Activated naive CD4-positive, alpha-beta T cell treated with Interleukin-2 at 50 U/mL for 16 hours (primary cell): ENCODE data around the gene DLGAP1.
"Not testable (repeated sequence)": the region's sequence is repeated elsewhere in the genome, so short reads cannot be mapped to it uniquely, and the experiment has no call there.

Source experiments
- DNase-seq: peaks from one replicate; pipeline ENCODE4 v3.0.0-alpha.2; 2020

DLGAP1 gene

DNA sequence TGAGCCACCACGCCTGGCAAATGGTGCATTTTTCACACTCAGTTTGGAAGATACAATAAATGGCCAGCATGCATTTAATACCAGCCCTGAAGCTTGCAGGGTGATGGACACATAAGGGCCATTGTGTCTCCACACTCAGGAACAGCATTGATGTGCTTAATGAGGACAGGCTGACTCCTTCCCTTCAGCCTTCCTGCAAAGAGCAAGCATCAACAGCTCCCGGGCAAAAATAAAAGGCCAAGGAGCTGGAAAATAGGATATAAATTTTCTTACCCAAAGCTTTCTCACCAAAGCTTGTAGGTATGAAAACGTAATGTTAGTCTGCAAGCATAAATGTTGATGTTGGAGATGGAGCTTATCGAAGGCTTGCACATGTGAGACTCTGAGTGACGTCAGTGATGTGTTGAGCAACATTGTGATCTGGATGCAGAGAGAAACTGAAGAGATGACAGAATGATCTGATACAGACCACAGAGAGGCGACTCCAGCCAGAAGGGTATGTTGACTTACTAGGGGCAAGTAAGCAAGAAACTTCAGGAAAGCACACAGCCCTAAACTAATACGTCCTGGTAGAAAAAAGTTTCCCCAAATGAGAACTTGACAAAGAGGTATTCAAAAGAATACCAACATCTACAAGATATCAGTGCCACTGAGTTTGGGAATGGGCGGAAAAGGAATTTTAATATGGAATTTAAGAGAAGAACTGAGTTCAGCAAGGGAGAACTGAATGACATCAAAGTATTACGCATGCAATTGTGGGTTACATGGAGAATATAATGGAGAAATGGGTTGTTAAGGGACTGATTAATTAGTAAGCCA, 748.6 kb downstream of the DLGAP1 start:
- no peak for DNase-seq

DNA sequence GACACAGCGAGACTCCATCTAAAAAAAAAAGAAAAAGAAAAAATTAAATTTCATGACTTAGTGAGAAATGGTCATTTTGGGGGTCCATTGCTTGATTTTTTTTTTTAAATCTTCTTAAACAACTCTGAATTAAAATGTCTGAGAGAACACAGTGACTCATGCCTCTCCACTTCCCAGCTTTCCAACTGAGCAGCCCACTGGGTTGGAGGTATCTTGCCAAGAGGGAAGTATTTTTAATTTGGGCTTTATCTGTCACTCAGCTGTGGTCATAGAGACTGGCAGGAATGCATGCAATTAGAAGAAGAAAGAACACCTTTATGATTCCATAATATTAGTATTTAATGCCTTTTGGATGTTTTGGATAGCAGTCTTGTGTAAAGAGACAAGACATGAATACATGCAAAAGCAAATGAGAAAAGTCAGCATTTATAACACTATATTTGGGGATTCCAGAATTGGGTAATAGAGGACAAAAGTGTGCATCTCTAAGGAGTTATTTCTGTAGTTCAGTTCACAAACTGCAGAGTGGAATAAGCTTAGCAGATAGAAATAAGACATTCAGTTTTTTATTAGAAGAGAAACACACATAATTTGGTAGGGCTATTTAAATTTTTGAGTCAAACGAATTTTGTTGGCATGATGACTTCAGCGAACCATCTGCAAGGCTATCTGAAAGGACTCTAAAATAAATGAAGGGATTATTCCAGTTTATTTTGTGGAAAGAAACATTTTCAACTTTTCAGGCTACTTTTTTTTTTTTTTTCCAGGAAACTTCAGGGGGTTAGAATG, 750.4 kb downstream of the DLGAP1 start:
- DNase-seq: no peak

DNA sequence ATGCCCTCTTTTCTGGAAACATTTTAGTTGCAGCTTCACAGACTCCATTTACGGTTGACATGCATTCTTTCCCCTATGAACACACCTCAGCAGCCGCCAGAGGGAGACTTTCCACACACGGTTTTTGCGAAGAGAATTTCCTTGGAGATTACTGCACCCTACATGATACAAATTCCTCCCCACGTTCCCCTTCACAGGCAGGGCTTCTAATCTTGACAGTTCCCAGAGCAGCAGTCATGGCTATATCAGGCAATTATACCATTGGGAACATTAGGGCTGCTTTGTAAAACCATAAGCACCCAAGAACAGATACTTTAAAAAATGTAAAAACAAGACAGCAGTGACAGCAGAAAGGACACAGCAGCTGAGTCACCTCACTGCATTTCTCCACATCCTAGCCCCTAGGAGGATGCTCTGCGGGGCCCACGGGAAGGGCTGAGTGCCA, 751.4 kb downstream of the DLGAP1 start:
- no peak for DNase-seq

DNA sequence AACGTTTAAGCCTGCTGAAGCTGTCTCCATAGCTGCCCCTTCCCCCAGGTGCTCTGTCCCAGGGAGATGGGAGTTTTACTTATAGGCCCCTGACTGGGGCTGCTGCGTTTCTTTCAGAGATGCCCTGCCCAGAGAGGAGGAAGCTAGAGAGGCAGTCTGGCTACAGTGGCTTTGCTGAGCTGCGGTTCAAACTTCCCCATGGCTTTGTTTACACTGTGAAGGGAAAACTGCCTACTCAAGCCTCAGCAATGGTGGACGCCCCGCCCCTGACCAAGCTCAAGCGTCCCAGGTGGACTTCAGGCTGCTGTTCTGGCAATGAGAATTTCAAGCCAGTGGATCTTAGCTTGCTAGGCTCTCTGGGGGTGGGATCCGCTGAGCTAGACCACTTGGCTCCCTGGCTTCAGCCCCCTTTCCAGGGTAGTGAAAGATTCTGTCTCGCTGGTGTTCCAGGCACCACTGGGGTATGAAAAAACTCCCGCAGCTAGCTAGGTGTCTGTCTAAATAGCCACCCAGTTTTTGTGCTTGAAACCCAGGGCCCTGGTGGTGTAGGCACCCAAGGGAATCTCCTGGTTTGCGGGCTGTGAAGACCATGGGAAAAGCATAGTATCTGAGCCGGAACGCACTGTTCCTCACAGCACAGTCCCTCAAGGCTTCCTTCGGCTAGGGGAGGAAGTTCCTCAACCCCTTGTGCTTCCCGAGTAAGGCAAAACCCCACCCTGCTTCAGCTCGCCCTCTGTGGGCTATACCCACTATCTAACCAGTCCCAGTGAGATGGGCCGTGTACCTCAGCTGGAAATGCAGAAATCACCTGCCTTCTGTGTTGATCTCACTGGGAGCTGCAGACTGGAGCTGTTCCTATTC, 755.2 kb downstream of the DLGAP1 start:
- DNase-seq: not testable (repeated sequence)

DNA sequence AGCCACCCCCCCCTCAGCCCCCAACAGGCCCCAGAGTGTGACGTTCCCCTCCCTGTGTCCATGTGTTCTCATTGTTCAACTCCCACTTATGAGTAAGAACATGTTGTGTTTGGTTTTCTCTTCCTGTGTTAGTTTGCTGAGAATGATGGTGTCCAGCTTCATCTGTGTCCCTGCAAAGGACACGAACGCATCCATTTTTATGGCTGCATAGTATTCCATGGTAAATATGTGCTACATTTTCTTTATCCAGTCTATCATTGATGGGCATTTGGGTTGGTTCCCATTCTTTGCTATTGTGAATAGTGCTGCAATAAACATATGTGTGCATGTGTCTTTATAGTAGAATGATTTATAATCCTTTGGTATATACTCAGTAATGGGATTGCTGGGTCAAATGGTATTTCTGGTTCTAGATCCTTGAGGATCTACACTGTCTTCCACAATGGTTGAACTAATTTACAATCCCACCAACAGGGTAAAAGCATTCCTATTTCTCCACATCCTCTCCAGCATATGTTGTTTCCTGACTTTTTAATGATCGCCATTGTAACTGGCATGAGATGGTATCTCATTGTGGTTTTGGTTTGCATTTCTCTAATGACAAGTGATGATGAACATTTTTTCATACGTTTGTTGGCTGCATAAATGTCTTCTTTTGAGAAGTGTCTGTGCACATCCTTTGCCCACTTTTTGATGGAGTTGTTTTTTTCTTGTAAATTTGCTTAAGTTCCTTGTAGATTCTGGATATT, 760.9 kb downstream of the DLGAP1 start:
- not testable (repeated sequence) for DNase-seq

DNA sequence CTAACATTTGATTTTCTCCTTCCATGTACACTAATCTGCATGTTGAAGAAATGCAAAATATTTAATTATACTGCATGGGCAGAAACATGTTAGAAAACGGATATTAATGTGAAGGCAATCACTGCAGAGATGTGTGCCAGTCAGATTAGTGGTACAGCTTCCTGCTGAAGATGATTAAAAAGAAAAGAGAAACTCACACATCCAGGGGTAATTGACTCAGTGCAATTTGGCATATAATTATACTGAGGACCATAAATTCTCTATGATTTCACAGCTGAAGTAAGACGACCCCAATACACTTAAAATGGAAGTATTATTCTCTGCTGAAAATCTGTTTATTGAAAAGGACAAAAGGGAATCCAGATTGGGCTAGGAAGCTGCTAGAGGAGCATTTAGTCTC, 761.7 kb downstream of the DLGAP1 start:
- no peak for DNase-seq

DNA sequence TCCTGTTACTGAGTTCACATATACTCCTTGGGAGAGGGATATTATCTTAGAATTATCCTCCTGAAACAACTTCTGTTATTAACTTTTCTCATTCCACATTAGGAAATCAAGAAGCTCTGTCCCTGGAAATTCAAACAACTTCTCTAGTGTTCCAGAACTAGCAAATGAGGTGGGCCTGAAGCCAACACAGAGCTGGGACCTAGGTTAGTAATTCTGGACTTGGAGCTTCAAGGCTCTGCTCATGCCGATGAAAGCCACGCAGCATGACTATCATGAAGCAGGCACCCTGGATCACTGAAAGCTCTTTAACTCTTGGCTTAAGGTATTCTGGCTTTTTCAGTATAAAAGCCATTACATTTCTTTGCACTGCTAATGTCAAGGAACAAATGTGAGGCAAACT, 762.4 kb downstream of the DLGAP1 start:
- DNase-seq: no peak

DNA sequence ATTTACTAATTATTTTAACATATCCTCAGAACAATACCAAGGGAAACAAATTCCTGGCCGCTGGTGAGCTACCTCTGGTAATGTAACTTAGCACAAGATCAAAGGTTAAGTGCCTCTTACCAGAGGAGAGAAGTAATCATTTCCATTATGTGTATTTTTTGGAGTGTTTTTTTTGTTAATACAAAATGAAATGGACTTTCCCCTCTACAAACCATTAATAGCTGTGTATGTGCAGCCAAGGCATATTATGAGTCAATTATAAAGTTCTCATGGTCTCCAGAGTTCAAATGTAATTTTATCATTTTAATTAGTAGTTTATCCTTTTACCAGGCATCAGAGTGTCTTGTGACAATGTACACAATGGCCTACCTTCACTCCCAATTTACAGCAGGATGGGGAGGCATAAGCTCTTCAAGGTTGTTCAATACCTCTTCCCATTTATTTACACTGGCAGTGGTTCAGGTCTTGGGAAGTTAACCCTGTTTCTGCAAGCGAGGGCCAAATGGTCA, 762.9 kb downstream of the DLGAP1 start:
- DNase-seq: no peak

DNA sequence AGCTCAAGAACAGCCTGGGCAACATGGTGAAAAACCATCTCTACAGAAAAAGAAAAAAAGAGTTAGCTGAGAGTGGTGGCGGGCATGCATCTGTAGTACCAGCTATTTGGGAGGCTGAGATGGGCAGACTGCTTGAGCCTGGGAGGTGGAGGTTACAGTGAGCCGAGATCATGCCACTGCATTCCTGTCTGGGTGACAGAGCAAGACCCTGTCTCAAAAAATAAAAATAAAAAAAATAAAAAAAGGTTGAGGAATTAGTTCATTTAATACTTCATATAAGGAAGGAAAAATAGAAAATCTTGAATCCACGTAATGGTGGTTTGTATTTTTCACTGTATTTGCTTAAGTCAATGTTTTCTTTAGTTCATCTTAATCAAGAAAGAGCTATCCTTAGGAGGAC, 763.4 kb downstream of the DLGAP1 start:
- no peak for DNase-seq

DNA sequence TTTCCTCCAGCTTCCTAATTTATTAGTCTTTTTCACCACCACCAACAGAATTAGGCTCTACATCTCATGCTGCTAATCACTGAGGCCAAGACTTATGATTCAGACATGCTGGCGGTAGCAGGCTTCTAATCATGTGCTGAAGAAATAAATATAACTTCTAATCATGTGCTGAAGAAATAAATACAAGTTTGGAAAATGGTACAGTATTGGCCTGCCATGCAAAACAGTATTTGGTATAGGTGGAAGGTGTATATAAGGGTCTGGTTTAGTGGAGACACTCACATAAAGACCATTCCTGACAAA, 764.4 kb downstream of the DLGAP1 start:
- no peak for DNase-seq

DNA sequence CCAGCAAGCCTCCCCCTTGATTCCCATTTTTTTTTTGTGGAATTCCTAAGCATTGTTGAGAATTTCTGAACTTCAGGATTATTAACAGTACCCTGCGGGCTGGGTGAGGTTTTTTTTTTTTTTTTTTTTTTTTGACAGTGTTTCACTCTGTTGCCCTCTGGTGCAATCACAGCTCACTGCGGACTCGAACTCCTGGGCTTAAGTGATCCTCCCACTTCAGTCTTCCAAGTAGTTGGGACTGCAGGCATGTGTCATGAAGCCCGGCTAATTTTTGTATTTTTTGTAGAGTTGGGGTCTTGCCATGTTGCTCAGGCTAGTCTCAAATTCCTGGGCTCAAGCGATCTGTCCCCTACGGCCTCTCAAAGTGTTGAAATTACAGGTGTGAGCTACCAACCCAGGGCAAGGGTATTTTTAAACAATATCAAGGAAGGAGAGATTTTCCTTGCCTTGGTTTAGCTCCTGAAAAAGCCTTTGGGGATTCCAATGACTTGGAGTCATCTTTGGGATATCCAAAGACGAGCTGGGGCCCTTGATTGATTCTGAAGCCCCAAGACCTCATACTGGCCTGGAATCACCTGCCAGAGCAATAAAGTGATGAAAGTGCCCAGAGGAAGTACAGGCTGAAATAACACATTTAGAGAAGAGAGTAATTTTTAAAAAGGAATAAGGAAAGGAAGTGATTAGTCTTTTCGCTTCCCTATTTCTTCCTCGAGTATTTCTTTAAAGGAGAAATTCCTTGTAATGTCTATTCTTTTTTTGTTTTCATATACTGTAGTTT, 764.9 kb downstream of the DLGAP1 start:
- DNase-seq: no peak

DNA sequence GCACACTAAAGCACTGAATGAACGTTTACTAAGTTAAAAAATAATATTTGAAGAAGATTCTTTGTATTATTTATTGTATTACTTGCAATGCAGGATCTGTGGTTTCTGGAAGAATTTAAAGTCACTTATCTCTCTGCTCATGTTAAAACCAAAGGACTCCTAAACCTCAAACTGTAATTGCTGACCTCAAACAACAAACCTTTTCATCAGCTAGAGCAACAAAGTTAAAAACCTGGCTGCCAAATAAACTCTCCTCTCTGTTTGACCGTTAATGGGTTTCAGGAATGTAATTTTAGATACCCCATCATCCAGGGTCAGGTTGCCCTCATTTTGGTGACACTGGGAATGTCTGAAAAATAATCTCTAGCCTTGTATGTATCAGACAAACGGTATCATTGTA, 766.0 kb downstream of the DLGAP1 start:
- no peak for DNase-seq

DNA sequence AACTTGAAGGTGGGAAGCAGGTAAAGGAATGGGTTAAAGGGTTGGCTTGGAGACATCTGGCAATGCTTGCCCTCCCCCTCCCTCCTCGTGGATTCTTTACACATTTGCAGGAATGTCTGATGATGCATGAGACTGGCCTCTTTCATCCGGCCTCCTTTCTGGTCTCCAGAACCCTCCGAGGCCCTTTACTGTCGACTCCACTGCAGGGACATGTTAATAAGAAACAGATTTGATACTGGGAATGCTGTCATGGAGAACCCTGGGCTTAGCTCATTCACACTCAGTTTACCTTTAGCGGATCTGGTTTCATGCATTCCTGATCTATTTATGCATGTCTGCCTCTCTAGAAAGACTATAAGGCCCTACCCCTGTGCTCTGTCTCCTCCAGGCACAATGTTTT, 766.4 kb downstream of the DLGAP1 start:
- no peak for DNase-seq

DNA sequence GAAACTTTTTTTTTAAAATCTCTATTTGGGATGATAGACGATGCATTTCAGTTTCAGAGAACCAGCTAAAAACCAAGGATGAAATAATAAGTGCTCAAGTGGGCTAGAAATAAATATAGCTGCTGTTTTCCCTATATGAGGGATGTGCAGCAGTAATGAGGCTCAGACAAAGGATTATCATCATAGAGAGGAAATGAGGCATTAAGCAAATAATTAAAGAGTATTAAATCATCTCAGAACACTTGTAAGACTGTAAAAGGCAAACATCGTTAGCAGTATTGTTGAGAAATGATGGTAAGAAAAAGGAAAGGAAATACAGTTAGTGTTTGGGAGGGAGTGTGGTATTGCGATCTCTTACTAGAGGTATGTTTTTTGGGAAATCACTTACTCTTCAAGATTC, 771.6 kb downstream of the DLGAP1 start:
- no peak for DNase-seq

DNA sequence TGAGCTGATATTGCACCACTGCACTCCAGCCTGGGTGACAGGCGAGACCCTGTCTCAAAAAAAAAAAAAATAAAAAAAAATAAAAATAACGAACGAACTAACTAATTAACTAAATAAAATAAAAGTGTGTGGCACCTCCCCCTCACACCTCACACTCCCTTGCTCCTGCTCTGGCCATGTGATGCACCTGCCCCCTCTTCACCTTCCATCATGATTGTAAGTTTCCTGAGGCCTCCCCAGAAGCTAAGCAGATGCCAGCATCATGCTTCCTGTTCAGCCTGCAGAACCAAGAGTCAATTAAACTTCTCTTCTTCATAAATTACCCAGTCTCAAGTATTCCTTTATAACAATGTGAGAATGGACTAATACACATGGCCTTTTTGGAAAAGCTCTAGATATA, 773.0 kb downstream of the DLGAP1 start:
- DNase-seq: no peak

DNA sequence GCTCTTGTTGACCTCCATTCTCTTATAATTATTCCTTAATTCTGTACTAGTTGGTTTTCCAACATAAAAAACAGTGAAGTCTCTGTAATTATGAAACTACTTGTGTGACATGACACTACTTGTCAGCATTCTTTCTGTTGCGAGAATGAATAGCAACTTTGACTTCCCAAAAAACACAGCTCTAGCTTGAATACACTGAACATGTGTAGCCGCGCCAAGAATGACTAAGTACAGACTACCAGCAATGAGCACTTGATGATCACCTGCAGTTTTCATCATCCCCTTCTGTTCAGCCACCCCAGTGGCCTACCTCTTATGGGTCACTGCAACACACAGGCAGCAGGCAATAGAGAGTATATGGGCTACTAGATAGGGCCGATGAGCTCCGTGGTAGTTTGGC, 775.9 kb downstream of the DLGAP1 start:
- no peak for DNase-seq

DNA sequence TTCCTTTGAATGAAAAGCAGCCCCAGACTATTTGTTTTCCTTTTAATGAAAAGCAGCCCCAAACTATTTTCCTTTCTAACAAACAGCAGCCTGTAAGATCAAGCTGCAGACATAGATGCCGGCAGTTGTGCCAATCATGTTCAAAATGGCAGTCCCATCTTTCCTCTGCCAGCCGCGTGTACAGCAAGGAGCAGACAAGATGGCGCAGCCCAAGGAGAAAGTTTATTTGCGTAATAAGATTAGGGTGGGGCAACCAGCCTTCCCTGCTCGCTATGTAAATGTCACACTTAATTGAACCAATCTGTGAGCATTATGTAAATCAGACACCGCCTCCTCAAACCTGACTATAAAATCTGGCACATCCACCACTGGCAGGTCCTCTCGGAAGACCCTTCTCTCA, 779.1 kb downstream of the DLGAP1 start:
- no peak for DNase-seq

DNA sequence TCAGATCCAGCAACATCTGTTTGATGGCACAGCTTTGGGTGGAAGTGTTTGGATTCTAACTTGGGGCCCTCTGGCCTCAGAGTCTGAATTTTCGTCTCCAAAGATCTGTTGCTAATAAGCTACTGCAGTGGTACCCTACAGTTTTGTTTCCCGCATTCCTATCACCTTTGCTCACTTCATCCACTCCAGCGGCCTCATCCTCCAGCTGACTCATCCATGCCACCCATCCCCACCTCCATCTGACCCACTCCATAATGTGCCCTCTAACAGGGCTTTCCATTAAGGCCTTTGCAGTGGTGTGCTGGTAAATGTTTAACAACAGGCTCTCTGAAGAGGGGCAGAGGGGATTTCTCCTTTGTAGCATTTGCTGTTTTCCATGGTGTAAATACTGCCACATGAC, 779.7 kb downstream of the DLGAP1 start:
- DNase-seq: no peak

DNA sequence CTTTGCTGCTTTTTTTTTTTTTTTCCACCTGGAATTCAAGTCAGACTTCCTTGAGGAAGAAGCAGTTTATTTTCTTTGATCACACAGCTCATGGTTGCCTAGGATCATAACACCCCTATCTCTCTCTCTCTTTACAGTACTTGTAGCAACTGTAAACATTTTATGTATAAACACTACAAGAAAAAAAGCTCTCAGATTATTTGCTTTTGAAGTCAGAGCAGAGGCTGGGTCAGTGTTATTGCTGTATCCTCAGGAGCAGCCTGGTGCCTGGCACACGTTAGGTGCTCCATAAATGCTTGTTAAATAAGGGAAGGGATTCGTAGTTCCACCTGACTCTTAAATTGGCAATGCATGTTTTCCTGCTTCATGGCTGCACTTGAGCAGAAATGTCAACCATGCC, 783.9 kb downstream of the DLGAP1 start:
- DNase-seq: no peak

DNA sequence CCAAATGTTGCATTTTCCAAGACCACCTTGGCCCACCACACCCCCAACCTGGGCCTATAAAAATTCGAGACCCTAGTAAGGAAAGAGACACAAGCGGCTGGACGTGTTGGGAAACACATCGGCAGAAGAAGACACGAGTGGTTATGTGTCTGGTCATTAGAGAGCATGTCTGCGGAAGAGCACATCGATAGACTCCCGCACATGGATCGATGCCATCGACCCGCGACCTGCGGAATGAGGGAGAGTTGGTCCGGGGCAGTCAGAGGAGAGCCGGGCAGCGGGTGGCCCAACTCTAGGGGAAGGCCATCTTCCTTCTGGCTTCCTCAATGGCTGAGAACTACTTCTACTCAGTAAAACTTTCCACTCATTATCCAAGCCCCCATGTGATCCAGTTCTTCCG, 785.7 kb downstream of the DLGAP1 start:
- no peak for DNase-seq

DNA sequence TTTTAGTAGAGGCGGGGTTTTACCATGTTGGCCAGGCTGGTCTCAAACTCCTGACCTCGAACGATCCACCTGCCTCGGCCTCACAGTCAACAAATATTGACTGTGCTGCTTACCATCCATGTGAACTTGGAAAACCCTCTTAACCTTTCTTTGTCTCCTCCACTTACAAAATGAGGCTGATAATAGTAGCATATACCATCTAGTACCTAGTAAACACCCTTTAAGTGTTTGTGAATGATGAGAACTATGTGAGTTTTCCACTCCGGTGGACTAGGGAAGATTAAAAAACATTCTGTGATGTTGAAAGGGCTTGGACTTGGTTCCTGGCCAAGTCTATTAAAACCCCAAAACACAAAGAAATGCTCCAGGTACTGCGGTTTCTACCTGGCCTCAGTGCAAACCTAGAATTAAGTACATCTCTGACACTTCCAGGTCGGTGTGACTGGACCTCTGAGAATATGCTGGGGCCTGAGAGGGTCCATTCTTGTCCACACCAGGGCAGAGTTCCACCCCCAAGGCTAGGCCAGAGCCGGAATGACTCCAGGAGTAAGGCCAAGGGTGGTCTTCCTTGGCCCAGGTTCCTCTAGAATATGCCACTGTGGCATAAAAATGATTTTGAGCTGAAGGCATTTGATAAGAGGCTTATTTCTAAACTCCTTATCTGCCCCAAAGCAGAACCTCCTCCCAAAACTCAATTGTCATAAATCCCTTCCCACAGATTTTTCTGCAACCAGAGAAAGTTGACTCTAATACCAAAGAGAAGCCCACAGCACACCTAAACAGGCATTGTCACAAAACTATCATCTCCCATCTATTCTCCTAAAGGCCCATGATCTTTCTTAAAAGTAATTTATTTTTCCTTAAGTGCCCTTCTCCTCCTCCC, 787.6 kb downstream of the DLGAP1 start:
- no peak for DNase-seq
